ENCODE results near the gene MYO18A. TPM values are rescaled to one million over a fixed set of nuclear protein-coding genes. Genes with fewer than 3 reads are reported as not detected.

Gene MYO18A
- total and polyA plus RNA-seq, 2 experiments from 2014 or later, result 186 to 564 TPM

- peak in 1 of 2 donors; percentile 13 for DNase-seq (ENCODE audit: low read depth in 1 of 2, low spot score in 1 of 2)
- H3K27ac ChIP-seq, result no peak overlapping the region
- no peaks in the 10 kb centered on the region for H3K27me3 ChIP-seq
- TF ChIP-seq CTCF (IDR thresholded peaks at IDR 0.05; ENCODE audit: low read depth, low read length), result no peak
- peaks cover 60% of the 10 kb centered on the region for H3K36me3 ChIP-seq
- no peaks in the 10 kb centered on the region for H3K4me1 ChIP-seq (ENCODE audit: low read depth)
- H3K9me3 ChIP-seq (ENCODE audit: low read depth), result no peaks in the 10 kb centered on the region
- H3K4me3 ChIP-seq, result no peak overlapping the region
These were observed 101.8 kb downstream of the MYO18A start for GRCh38 chr17:29078183-29079045.

DNA sequence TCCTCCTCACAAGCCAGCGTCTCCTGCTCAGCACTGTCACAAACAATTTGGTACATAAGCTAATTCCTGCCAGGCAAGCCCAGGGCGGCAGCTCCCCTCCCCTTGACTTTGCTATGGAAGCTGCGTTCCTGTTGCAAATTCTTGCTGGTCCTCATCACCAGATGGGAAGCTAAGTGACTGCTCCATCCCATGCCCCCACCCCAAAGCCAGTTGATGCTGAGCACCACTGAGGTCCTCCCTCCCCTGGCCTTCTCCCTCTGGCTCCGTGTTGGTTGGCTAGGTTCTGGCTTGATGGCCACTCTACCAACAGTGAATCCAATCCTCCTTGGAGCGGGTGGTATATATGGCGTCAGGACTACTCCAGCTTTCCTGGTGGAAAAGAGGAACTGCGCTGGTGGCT, 102.9 kb downstream of the MYO18A start:
- no peak overlapping the region for H3K27ac ChIP-seq
- no peak for TF ChIP-seq CTCF (IDR thresholded peaks at IDR 0.05; ENCODE audit: low read depth, low read length)
- peaks cover 55% of the 10 kb centered on the region for H3K36me3 ChIP-seq
- DNase-seq (ENCODE audit: low read depth in 1 of 2, low spot score in 1 of 2), result no peak
- no peaks in the 10 kb centered on the region for H3K9me3 ChIP-seq (ENCODE audit: low read depth)
- no peaks in the 10 kb centered on the region for H3K4me1 ChIP-seq (ENCODE audit: low read depth)
- no peaks in the 10 kb centered on the region for H3K27me3 ChIP-seq
- H3K4me3 ChIP-seq, result no peak overlapping the region

DNA sequence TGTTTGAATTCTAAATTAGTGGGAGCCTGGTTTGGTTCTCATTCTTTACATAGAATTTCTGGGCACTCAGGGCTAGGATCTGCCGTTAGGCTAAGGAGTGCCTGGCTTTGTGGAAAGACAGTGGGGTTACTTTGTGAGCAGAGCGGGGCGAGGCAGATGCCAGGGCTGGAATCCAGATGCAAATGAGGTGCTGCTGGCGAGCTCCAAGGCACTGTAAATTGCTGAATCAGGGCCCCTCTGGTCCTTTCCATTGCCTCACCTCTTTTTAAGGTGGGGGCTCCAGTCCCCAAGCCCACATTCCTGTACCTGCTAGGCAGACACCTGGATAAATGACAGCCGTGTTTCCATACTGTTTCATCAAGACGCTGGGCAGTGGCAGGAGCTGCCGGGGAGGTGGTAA, 103.5 kb downstream of the MYO18A start:
- Histone ChIP-seq H3K27me3 (no peaks in the 10 kb centered on the region), H3K36me3 (peaks cover 49% of the 10 kb centered on the region), H3K27ac (no peak overlapping the region), H3K4me3 (no peak overlapping the region), H3K9me3 (ENCODE audit: low read depth) (no peaks in the 10 kb centered on the region), H3K4me1 (ENCODE audit: low read depth) (no peaks in the 10 kb centered on the region)
- DNase-seq (ENCODE audit: low read depth in 1 of 2, low spot score in 1 of 2), result no peak
- TF ChIP-seq CTCF (IDR thresholded peaks at IDR 0.05; ENCODE audit: low read depth, low read length), result no peak

- H3K27ac ChIP-seq, result no peak overlapping the region
- H3K27me3 ChIP-seq, result no peaks in the 10 kb centered on the region
- DNase-seq (ENCODE audit: low read depth in 1 of 2, low spot score in 1 of 2), result no peak
- no peak overlapping the region for H3K4me3 ChIP-seq
- H3K36me3 ChIP-seq, result peaks cover 43% of the 10 kb centered on the region
- no peak for TF ChIP-seq CTCF (IDR thresholded peaks at IDR 0.05; ENCODE audit: low read depth, low read length)
- H3K4me1 ChIP-seq (ENCODE audit: low read depth), result no peaks in the 10 kb centered on the region
- no peaks in the 10 kb centered on the region for H3K9me3 ChIP-seq (ENCODE audit: low read depth)
These were observed 104.1 kb downstream of the MYO18A start for GRCh38 chr17:29076087-29076486.

- DNase-seq (ENCODE audit: low read depth in 1 of 2, low spot score in 1 of 2), result no peak
- H3K27ac ChIP-seq, result no peak overlapping the region
- no peaks in the 10 kb centered on the region for H3K9me3 ChIP-seq (ENCODE audit: low read depth)
- no peaks in the 10 kb centered on the region for H3K27me3 ChIP-seq
- no peak for TF ChIP-seq CTCF (IDR thresholded peaks at IDR 0.05; ENCODE audit: low read depth, low read length)
- peaks cover 37% of the 10 kb centered on the region for H3K36me3 ChIP-seq
- no peak overlapping the region for H3K4me3 ChIP-seq
- H3K4me1 ChIP-seq (ENCODE audit: low read depth), result peaks cover 8% of the 10 kb centered on the region
These were observed 105.7 kb downstream of the MYO18A start for GRCh38 chr17:29074488-29074887.
